ENCODE results near the gene SLC35B2.
A peak's percentile ranks its signal among the peaks of the same experiment; 100 is the strongest.

SLC35B2 gene

GRCh38 chr6:44262467-44263353 is 5.4 kb upstream of the SLC35B2 start:
- Histone ChIP-seq H3K27me3 (ENCODE audit: insufficient read depth, low read length, poor library complexity) (no peaks in the 10 kb centered on the region), H3K9ac (ENCODE audit: low read length) (peak overlapping the region; percentile 35), H4K5ac (ENCODE audit: low read length) (no peak overlapping the region), H3K56ac (ENCODE audit: low read length) (peak overlapping the region; percentile 72), H2BK5ac (ENCODE audit: low read length) (no peak overlapping the region), H3K18ac (ENCODE audit: low read length) (no peak overlapping the region), H4K8ac (ENCODE audit: low read depth, low read length) (no peak overlapping the region), H2BK120ac (ENCODE audit: low read depth, low read length) (no peak overlapping the region), H2BK15ac (replicated peaks; ENCODE audit: low read depth) (no peak overlapping the region), H3K23ac (ENCODE audit: low read length) (no peak overlapping the region), H3K36me3 (ENCODE audit: control insufficient read depth, insufficient read depth, low read length) (no peaks in the 10 kb centered on the region), H3K79me2 (ENCODE audit: control insufficient read depth, insufficient read depth, low read length) (no peaks in the 10 kb centered on the region), H3K4me2 (ENCODE audit: low read length) (no peak overlapping the region), H3K4me1 (ENCODE audit: control insufficient read depth, low read depth, low read length) (peaks cover 11% of the 10 kb centered on the region), H2AK5ac (ENCODE audit: low read length) (no peak overlapping the region), H3K4ac (ENCODE audit: low read depth, low read length) (no peak overlapping the region), H3K79me1 (ENCODE audit: low read length) (peaks cover 2% of the 10 kb centered on the region), H3K4me3 (ENCODE audit: low read length) (no peak overlapping the region), H3K27ac (ENCODE audit: low read depth, low read length) (no peak overlapping the region)
- WGBS (ENCODE audit: extremely low coverage, insufficient coverage, low lambda C conversion rate) = no CpG with 5 or more reads among the region's 7 CpGs
- no peak for DNase-seq

GRCh38 chr6:44261581-44261980 is 4.3 kb upstream of the SLC35B2 start:
- H3K4me1 ChIP-seq (ENCODE audit: control insufficient read depth, low read depth, low read length) = peaks cover 11% of the 10 kb centered on the region
- H2BK5ac ChIP-seq (ENCODE audit: low read length) = no peak overlapping the region
- H3K27me3 ChIP-seq (ENCODE audit: insufficient read depth, low read length, poor library complexity) = no peaks in the 10 kb centered on the region
- H3K56ac ChIP-seq (ENCODE audit: low read length) = no peak overlapping the region
- H3K9ac ChIP-seq (ENCODE audit: low read length) = no peak overlapping the region
- H2BK15ac ChIP-seq (replicated peaks; ENCODE audit: low read depth) = no peak overlapping the region
- no peak overlapping the region for H3K18ac ChIP-seq (ENCODE audit: low read length)
- H4K5ac ChIP-seq (ENCODE audit: low read length) = no peak overlapping the region
- H3K4ac ChIP-seq (ENCODE audit: low read depth, low read length) = no peak overlapping the region
- no peak overlapping the region for H4K8ac ChIP-seq (ENCODE audit: low read depth, low read length)
- H2AK5ac ChIP-seq (ENCODE audit: low read length) = no peak overlapping the region
- no peak overlapping the region for H3K4me2 ChIP-seq (ENCODE audit: low read length)
- H2BK120ac ChIP-seq (ENCODE audit: low read depth, low read length) = no peak overlapping the region
- no peak overlapping the region for H3K27ac ChIP-seq (ENCODE audit: low read depth, low read length)
- no peak overlapping the region for H3K23ac ChIP-seq (ENCODE audit: low read length)
- H3K4me3 ChIP-seq (ENCODE audit: low read length) = no peak overlapping the region
- H3K79me2 ChIP-seq (ENCODE audit: control insufficient read depth, insufficient read depth, low read length) = no peaks in the 10 kb centered on the region
- H3K79me1 ChIP-seq (ENCODE audit: low read length) = peaks cover 2% of the 10 kb centered on the region
- WGBS (ENCODE audit: extremely low coverage, insufficient coverage, low lambda C conversion rate) = no CpG with 5 or more reads among the region's 8 CpGs
- no peak for DNase-seq
- no peaks in the 10 kb centered on the region for H3K36me3 ChIP-seq (ENCODE audit: control insufficient read depth, insufficient read depth, low read length)

- Histone ChIP-seq H2BK15ac (replicated peaks; ENCODE audit: low read depth) (no peak overlapping the region), H2BK120ac (ENCODE audit: low read depth, low read length) (no peak overlapping the region), H3K36me3 (ENCODE audit: control insufficient read depth, insufficient read depth, low read length) (no peaks in the 10 kb centered on the region), H3K4me2 (ENCODE audit: low read length) (no peak overlapping the region), H3K9ac (ENCODE audit: low read length) (no peak overlapping the region), H4K5ac (ENCODE audit: low read length) (no peak overlapping the region), H3K79me1 (ENCODE audit: low read length) (peaks cover 2% of the 10 kb centered on the region), H2AK5ac (ENCODE audit: low read length) (no peak overlapping the region), H3K4me1 (ENCODE audit: control insufficient read depth, low read depth, low read length) (peaks cover 11% of the 10 kb centered on the region), H3K27ac (ENCODE audit: low read depth, low read length) (no peak overlapping the region), H3K79me2 (ENCODE audit: control insufficient read depth, insufficient read depth, low read length) (peaks cover 2% of the 10 kb centered on the region), H4K8ac (ENCODE audit: low read depth, low read length) (no peak overlapping the region), H3K27me3 (ENCODE audit: insufficient read depth, low read length, poor library complexity) (no peaks in the 10 kb centered on the region), H3K23ac (ENCODE audit: low read length) (no peak overlapping the region), H3K4me3 (ENCODE audit: low read length) (no peak overlapping the region), H3K4ac (ENCODE audit: low read depth, low read length) (no peak overlapping the region), H3K56ac (ENCODE audit: low read length) (no peak overlapping the region), H3K18ac (ENCODE audit: low read length) (no peak overlapping the region), H2BK5ac (ENCODE audit: low read length) (no peak overlapping the region)
- no CpG with 5 or more reads among the region's 6 CpGs for WGBS (ENCODE audit: extremely low coverage, insufficient coverage, low lambda C conversion rate)
- no peak for DNase-seq
Observed at GRCh38 chr6:44260451-44261297, 3.3 kb upstream of the SLC35B2 start.

- Histone ChIP-seq H3K23ac (ENCODE audit: low read length) (no peak overlapping the region), H3K27me3 (ENCODE audit: insufficient read depth, low read length, poor library complexity) (no peaks in the 10 kb centered on the region), H3K79me2 (ENCODE audit: control insufficient read depth, insufficient read depth, low read length) (peaks cover 2% of the 10 kb centered on the region), H3K56ac (ENCODE audit: low read length) (no peak overlapping the region), H3K36me3 (ENCODE audit: control insufficient read depth, insufficient read depth, low read length) (peaks cover 1% of the 10 kb centered on the region), H3K4me1 (ENCODE audit: control insufficient read depth, low read depth, low read length) (peaks cover 11% of the 10 kb centered on the region), H3K4me3 (ENCODE audit: low read length) (no peak overlapping the region), H2BK120ac (ENCODE audit: low read depth, low read length) (no peak overlapping the region), H4K5ac (ENCODE audit: low read length) (no peak overlapping the region), H2AK5ac (ENCODE audit: low read length) (no peak overlapping the region), H3K27ac (ENCODE audit: low read depth, low read length) (no peak overlapping the region), H3K79me1 (ENCODE audit: low read length) (peaks cover 2% of the 10 kb centered on the region), H3K18ac (ENCODE audit: low read length) (no peak overlapping the region), H2BK5ac (ENCODE audit: low read length) (no peak overlapping the region), H3K4me2 (ENCODE audit: low read length) (no peak overlapping the region), H3K4ac (ENCODE audit: low read depth, low read length) (no peak overlapping the region), H3K9ac (ENCODE audit: low read length) (no peak overlapping the region), H4K8ac (ENCODE audit: low read depth, low read length) (no peak overlapping the region), H2BK15ac (replicated peaks; ENCODE audit: low read depth) (no peak overlapping the region)
- no CpG with 5 or more reads among the region's 8 CpGs for WGBS (ENCODE audit: extremely low coverage, insufficient coverage, low lambda C conversion rate)
- DNase-seq = no peak
Observed at GRCh38 chr6:44260011-44260410, 2.7 kb upstream of the SLC35B2 start.

GRCh38 chr6:44258921-44259320 is 1.6 kb upstream of the SLC35B2 start:
- H2BK5ac ChIP-seq (ENCODE audit: low read length) = no peak overlapping the region
- no peaks in the 10 kb centered on the region for H3K27me3 ChIP-seq (ENCODE audit: insufficient read depth, low read length, poor library complexity)
- H3K23ac ChIP-seq (ENCODE audit: low read length) = no peak overlapping the region
- H3K56ac ChIP-seq (ENCODE audit: low read length) = no peak overlapping the region
- no peak overlapping the region for H3K4me3 ChIP-seq (ENCODE audit: low read length)
- H2AK5ac ChIP-seq (ENCODE audit: low read length) = no peak overlapping the region
- H3K4ac ChIP-seq (ENCODE audit: low read depth, low read length) = no peak overlapping the region
- H2BK15ac ChIP-seq (replicated peaks; ENCODE audit: low read depth) = no peak overlapping the region
- no peak overlapping the region for H3K18ac ChIP-seq (ENCODE audit: low read length)
- peaks cover under 1% of the 10 kb centered on the region for H3K79me1 ChIP-seq (ENCODE audit: low read length)
- no peak for DNase-seq
- no peak overlapping the region for H3K4me2 ChIP-seq (ENCODE audit: low read length)
- no peak overlapping the region for H4K5ac ChIP-seq (ENCODE audit: low read length)
- no CpG with 5 or more reads among the region's 3 CpGs for WGBS (ENCODE audit: extremely low coverage, insufficient coverage, low lambda C conversion rate)
- H3K36me3 ChIP-seq (ENCODE audit: control insufficient read depth, insufficient read depth, low read length) = peaks cover 7% of the 10 kb centered on the region
- H3K9ac ChIP-seq (ENCODE audit: low read length) = no peak overlapping the region
- no peak overlapping the region for H4K8ac ChIP-seq (ENCODE audit: low read depth, low read length)
- H3K27ac ChIP-seq (ENCODE audit: low read depth, low read length) = no peak overlapping the region
- peaks cover 5% of the 10 kb centered on the region for H3K4me1 ChIP-seq (ENCODE audit: control insufficient read depth, low read depth, low read length)
- no peak overlapping the region for H2BK120ac ChIP-seq (ENCODE audit: low read depth, low read length)
- H3K79me2 ChIP-seq (ENCODE audit: control insufficient read depth, insufficient read depth, low read length) = peaks cover 2% of the 10 kb centered on the region

Data from mesendoderm (in vitro differentiated cells).